HG02981 (cell line): Measurements from ENCODE around the gene PELI3.

Source experiments
- ATAC-seq: cut with Tn5 transposase; IDR thresholded peaks from one replicate; pipeline ENCODE4 v1.9.1; 2021; ENCODE audit warnings: mild to moderate bottlenecking, moderate library complexity; ENCODE audit not compliant: unreplicated experiment

Gene PELI3

DNA sequence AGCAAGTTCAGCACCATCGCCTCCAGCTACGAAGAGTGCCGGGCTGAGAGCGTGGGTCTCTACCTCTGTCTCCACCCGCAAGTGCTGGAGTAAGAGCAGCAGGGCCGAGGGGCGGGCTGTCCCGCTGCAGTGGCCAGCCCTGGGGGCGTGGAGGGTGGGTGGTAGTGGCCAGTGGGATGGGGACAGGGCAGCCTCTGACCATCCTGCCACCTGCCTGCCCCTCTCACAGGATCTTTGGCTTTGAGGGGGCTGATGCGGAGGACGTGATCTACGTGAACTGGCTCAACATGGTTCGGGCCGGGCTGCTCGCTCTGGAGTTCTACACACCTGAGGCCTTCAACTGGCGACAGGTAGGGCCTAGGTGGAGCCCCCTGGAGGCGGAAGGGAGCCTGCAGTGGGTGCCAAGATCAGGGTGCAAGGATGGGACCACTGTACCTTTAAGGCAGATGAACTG, 28.7 kb downstream of the PELI3 start:
- no peak for ATAC-seq

DNA sequence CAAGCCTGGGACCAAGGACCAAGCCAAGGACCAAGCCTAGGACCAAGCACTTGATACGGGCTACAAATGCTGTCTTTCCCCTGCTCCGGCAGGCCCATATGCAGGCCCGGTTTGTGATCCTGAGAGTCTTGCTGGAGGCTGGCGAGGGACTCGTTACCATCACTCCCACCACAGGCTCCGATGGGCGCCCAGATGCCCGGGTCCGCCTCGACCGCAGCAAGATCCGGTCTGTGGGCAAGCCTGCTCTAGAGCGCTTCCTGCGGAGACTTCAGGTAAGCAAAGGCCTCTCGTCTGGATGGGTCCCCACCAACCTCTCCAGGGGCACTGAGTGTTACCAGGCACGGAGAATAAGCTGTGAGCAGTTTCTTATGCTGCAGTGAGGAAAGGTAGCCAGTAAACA, 30.5 kb downstream of the PELI3 start:
- ATAC-seq: no peak

DNA sequence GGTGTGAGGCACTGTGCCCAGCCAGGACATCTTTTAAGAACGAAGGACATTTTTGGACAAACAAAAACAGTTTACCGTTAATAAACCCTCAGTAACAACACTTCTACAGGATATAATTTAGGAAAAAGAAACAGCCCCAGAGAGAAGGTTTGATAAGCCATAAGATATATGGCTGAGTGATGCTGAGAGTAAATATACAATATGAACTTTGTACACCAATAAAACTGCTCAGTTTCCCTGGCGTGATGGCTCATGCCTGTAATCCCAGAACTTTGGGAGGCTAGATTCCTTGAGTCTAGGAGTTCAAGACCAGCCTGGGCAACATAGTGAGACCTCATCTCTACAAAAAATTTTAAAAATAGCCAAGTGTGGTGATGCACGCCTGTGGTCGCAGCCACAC, 31.8 kb downstream of the PELI3 start:
- ATAC-seq: no peak

DNA sequence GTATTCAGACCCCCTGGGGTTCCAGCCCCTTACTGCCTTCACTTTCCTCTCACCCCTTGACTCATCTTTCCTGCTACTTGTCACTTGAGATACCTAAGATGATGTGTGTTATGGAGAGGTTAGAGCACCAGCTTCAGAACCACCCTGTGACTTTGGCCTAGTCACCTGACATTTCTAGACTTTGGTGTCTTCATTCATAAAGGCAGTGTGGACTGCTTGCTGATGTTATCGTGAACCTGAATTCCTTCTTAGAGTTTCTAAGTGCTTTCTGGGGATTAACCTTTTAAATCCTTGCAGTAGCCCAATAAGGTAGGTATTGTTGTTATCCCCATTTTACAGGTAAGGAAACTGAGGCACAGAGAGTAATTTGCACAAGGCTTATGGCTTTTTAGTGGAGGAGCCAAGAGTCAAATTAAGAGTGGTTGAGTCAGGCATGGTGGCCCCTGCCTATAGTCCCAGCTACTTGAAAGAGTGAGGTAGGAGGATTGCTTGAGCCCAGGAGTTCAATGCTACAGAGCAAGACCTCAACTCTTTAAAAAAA, 38.6 kb downstream of the PELI3 start:
- no peak for ATAC-seq

DNA sequence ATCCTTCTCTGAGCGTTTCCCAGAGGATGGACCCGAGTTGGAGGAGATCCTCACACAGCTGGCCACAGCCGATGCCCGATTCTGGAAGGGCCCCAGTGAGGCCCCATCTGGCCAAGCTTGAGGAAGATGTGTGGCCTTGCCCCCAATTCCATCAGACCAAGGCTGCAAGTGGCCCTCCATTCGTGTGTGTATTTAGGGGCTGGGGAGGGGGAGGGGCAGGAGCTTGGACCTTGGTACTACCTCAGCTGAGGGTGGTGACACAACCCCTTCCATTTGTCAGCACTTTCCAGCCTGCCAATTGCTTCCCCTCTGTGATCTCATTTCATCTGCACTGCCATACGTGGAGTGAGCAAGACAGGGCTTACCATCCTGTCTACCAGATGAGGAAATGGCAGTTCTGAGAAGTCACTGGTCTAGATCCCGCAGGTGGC, 42.4 kb downstream of the PELI3 start:
- ATAC-seq: no peak

DNA sequence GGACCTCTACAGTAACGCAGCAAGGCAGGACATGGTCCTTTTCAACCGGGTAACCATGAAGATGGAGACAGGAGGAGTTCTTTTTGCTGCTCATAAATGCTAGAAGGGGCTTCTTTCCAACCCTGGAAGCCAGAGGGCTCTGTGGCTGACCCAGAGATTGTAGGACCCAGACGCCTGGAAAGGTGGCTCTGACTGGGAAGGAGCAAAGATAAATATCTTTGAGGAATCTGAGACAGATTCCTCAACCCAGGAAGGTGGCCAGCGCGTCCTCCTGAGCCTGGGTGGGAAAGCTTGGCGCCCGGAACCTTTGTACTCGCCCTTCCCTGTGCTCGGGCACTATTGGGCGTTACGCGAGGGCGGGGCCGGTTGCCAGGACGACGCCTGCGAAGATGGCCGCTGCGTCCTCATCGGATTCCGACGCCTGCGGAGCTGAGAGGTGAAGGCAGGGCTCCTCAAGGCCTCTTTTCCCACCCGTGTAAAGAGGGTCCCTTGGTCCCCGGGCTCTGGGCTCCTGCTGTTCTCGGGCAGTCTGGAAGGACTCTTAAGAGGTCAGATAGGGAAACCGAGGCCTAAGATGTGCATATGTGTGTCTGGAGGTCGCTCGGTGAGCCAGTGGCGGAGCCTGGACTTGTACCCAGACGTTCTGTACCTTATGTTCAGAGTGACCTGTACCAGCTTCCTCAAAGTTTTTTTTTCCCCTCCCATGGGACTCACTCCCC, 43.7 kb downstream of the PELI3 start, which contains the start of gene BBS1:
TSS of gene BBS1 (plus strand) at position 365 of the 719 bp plus-strand sequence. CDS start at position 390, 25 bp downstream.
- ATAC-seq: peak; percentile 79

DNA sequence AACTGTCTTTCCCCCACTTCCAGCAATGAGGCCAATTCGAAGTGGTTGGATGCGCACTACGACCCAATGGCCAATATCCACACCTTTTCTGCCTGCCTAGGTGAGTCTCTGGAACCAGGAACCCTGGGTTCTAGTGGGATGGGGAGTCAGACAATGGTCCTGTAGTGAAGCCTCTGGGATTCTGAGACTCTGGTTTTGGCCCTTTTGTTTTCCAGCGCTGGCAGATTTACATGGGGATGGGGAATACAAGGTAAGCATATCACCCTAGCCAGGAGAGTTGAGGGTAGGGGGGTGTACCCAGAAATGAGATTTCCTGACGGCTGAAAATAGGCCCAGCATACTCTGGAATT, 44.3 kb downstream of the PELI3 start:
- ATAC-seq: no peak

DNA sequence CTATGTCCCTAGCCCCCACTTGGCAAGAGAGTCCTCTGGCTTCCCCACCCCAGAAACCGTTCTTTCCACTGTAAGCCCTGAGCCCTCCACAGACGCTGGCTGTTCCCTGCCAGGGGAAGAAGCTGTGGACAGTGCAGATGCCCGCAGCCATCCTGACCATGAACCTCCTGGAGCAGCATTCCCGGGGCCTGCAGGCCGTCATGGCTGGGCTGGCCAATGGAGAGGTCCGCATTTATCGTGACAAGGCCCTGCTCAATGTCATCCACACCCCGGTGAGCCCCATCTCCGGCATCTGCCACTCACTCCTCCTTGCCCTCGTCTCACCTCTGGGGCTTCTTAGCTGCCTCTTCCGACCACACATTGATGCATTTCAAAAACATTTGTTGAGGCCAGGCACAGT, 56.9 kb downstream of the PELI3 start:
- ATAC-seq: no peak

DNA sequence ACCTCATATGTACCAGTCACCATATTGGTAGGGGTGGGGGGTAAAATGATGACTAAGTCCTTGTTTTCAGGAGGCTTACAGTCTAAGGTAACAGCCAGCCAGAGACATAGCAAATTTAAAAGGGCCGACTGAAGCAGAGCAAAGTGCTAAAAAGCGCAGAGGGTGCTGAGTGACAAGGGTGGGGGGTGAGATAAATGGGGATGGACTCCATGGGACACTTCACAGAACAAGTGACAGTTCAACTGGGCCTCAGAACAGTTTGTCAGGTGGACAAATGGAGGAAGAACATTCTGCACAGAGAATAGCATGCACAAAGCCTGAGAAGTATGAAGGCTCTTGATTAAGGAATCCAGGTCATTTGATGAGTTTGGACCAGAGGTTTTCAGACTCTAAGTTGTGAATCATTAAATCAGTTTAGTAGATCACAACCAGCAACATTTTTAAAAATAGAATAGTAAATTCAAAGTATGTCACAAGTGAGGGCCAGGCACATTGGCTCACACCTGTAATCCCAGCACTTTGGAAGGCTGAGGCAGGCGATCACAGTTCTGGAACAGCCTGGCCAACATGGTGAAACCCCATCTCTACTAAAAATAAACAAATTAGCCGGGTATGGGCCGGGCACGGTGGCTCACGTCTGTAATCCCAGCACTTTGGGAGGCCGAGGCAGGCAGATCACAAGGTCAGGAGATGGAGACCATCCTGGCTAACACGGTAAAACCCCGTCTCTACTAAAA, 57.8 kb downstream of the PELI3 start:
- no peak for ATAC-seq
